Stromal cell of bone marrow (primary cell): ENCODE data around the gene NRL.

Experiments
- DNase-seq: peaks from one replicate; pipeline ENCODE4 v3.0.0-alpha.2; 2012; ENCODE audit warnings: low read depth

NRL gene

DNA sequence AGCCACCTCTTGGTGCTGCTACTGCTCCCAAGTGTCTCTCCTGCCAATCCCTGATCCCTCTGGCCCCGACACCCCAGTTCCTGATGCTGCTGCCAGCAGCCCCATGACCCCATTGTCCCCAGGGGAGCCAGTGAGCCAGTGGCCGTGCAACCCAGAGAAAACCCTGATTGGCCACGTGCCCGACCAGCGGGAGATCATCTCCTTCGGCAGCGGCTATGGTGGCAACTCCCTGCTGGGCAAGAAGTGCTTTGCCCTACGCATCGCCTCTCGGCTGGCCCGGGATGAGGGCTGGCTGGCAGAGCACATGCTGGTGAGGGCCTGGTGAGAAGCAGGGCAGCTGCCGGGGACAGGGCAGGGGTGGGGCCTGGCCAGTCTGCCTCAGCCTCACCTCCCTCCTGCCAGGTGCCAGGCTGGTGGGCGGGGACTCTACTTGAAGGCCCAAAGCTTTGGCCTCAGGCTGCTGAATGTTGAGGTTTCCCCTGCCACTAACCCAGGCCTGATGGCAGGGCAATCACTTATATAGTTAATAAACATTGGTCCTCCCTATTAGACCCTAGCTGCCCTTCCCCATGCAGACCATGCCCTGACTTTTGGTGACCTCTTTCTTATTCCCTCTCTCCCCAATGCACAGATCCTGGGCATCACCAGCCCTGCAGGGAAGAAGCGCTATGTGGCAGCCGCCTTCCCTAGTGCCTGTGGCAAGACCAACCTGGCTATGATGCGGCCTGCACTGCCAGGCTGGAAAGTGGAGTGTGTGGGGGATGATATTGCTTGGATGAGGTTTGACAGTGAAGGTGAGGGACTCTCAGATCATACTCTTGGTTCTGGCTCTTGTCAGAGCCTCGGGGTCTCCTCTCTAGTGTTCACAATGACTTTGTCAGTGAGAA, 15.6 kb downstream of the NRL start:
- DNase-seq = no peak

DNA sequence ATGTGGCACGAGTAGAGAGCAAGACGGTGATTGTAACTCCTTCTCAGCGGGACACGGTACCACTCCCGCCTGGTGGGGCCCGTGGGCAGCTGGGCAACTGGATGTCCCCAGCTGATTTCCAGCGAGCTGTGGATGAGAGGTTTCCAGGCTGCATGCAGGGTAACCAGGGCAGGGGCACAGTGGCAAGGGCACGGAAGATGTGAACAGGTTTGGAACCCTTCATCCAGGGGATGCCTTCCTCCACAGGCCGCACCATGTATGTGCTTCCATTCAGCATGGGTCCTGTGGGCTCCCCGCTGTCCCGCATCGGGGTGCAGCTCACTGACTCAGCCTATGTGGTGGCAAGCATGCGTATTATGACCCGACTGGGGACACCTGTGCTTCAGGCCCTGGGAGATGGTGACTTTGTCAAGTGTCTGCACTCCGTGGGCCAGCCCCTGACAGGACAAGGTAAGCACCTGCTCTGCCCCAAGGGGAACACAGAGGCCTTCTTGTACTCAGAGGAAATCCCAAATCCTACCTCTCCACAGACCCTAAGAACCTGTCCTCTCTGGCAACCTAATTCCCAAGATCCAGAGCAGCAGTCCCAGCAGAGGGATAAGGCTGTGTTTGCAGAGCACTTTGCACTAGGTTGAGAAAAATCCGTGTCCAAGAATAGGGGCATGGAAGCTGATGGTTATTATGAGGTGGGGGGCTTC, 16.4 kb downstream of the NRL start:
- DNase-seq = no peak

DNA sequence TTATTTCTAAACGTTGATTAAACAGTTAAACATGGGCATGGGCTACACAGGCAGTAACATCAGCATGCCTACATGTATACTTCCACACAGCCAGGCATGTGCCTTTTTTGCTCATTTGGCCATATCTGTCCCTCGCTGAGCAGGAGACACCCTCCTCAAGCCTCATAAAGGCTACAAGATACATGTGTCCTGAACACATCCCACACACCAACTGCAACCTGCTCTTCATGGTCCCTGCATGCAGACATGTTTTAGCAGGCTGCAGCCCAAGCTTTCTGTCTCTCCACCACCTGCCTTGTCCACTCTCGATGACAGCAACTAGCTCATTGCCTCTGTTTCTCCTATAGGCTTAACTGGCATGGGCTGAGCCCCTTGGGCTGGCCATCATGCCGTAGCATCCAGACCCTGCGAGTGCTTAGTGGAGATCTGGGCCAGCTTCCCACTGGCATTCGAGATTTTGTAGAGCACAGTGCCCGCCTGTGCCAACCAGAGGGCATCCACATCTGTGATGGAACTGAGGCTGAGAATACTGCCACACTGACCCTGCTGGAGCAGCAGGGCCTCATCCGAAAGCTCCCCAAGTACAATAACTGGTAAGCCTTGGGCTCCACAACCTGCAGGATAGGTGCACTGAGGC, 18.1 kb downstream of the NRL start:
- DNase-seq = no peak

DNA sequence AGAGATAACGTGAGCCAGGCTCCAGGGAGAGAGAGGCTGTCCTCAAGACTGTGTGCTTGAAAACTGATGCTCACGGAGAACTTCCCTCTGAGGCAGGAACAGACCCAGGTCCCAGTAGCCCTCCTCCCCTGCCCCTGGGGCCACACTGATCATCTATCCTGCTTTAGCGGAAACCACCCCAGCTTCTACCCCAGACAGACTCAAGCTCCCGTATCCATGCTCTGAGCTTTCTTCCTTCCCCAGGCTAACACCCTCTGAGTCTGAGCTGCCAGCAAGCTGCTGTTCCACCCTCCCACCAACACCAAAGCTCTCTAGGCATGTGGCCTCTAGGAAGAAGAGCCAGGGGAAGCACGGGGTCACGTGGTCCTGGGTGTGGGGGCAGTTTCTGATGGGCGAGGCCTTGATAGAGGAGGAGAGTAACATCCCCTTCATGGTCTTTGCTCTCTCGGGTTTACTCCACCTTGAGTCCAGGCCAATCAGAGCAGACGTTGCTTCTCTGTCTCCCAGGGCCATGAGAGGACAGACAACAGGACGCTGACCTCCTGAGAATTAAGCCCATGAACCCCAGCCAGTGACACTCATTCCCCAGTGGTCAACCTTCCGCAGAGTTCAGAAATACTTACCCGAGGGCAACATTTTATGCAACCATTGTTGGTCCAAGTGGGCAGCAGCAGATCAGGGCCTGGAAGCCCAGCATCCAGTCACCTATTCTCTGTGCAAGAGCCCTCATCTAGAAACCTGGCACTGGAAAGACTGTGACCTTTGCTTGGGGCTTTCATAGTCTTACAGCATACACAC, 19.3 kb downstream of the NRL start:
- no peak for DNase-seq

DNA sequence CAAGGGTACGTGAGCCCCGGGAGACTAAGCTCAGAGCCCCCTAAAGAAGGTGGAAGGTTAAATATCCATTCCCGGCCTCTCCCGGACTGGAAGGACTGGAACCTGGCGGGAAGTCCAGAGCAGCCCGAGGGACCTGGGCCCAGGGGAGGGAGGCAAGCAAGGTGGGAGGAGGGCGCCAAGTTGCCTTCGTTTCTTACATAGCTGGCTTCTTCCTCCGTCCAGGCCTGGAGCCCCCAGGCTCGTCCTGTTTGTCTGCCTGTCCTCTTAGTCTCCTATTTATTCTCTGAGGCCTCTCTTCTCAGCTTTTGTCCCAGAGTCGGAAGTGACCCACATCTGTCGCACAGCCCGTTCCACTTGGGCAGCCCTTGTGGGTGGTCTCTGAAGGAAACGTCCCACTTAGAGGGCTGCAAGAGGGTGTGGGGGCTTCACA, 19.9 kb downstream of the NRL start:
- DNase-seq = no peak

DNA sequence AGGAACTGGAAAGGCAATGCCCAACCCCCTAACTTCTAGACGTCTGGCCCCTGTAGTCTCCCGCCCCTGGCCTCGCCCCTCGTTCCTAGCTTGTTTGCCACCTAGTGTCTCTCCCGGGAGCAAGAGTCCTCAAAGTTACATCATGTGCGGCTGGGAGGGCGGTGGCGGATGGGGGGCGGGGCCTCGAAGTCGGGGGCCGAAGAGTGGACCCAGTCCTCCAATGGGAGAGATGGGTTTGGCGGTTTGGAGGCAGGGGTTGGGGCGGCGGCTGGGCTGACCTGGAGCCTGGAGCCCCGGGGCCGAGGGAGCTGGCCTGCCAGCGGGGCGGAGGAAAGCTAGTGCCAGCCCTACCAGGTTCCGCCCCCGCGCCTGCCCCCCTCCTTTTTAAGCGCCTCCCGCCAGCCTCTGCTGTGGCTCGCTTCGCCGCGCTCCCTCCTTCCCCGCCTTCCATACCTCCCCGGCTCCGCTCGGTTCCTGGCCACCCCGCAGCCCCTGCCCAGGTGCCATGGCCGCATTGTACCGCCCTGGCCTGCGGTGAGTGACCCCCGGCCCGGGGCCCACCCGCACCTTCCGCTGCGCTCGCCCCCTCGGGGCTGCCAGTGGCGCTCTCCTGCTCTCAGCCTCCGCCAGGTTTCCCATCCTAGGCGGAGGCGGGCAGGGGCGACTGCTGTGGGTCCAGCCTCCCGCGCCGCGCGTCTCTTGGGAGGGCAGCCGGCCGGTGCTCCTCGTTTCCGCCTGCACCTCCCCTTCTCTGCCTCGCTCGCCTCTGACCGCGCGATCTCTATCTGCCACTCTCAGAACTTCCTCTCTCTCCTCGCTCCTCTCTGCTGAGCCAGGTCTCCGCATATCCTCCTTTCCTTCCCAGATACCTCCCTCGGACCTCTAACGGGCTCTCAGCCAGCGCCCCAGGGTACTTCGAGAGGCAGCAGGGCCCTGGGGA, 20.6 kb downstream of the NRL start, which contains the start of gene PCK2:
TSS of gene PCK2 (plus strand) at position 411 of the 940 bp plus-strand sequence. CDS start at position 506, 95 bp downstream.
- DNase-seq = peak; percentile 63

DNA sequence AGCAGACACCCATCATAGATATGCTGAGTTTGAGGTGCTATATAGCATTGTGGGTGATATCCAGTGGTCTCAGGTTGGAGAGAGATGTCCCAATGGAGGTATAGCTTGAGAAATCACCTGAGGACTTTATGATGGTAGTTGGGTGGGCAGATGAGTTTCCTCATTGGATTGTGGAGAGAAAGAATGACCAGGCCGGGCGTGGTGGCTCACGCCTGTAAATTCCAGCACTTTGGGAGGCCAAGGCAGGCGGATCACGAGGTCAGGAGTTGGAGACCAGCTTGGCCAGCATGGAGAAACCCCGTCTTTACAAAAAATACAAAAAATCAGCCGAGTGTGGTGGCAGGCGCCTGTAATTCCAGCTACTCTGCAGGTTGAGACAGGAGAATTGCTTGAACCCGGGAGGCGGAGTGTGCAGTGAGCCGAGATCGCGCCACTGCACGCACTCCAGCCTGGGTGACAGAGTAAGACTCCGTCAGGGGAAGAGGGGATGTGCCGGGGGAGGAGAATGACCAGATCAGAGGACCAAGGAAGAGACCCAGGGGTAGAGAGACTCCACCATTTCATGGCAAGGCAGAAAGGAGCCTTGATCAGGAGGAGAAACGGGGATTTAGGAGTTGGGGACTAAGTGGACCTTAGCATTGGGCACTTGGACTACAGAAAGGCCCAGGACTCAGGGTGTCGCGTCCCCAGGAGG, 21.4 kb downstream of the NRL start:
- DNase-seq = no peak

DNA sequence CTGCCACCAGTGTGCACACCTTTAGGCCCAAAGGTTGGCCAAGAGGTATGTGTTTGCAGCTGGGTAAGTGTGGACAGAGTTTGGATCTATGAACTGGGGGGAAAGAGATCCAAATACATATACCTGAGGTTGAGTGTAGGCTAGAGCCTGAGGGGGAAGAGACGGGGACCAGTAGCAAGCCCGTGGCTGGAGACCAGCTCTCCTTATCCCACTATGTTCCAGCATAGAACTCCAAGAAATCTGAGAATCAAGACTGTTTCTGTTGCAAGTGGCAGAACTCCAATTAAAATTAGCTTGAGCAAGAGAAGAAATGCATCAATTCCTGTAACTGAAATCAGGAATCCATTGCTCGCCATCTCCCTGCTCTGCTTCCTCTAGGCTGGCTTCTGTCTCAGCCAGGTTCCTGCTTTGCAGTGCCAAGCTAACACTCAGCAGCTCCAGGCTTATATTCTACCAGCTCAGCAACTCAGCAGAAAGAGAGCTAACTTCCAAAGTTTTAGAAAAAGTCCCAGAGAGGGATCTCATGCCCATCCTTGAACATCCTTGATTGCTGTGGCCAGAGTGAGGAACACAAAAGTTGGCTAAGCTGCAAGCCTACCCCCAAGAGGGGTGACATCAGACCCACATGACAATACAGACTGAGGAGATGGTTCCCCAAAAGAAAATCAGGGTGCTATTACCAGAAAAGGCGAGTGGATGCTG, 22.1 kb downstream of the NRL start:
- DNase-seq = no peak

DNA sequence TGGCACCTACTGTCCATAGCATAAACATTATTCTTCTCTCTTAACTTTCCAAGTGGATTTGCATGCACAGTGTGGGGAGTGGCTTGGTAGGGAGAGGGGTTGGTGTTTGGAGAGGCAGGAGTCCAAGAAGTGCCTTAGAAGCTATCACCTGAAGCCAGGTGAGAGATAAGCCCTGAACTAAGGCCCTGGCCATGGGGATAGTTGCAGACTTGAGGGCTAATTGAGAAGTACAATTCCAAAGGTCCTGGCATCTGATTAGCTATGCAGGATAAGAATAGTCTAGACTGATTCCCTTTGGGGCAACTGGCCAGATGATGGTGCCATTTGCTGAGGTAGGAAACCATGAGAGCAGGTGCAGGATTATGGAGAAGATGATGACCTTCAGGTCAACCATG, 22.6 kb downstream of the NRL start:
- no peak for DNase-seq

DNA sequence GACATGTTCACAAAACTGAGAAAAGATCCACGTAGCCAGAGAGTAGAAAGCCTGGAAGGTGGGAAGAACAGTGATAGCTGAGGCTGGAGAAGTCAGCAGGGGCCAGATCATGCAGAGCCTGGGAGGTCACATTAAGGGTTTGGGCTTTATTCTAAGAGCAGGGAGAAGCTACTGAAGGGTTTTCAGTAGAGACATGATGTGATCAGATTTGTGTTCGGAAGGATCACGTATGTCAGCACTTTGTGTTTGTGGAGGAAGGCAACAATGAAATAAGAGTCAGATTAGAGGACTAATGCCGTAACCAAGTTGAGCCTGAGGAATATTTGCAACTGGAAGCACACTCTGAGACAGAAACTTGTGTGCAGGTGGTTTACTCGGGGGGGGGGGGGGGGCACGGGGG, 24.9 kb downstream of the NRL start:
- no peak for DNase-seq

DNA sequence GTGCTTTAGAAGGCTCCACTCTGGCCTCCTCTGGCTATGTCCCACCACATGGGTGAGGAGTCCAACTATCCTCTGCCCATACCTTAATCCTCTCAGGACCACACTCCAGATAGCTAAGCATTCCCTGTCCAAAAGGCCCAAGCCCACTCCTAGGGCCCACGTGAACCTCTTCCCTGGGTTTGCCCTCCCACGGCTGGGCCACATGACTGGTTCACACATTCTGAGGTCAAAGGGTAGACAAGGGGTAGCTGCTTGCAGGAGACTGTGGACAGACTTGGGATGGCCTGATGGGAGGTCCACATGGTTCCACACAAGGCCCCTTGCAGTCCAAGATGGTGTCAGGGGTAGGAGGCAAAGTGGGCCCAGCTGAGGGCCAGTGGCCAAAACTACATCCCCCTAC, 26.7 kb downstream of the NRL start:
- no peak for DNase-seq

DNA sequence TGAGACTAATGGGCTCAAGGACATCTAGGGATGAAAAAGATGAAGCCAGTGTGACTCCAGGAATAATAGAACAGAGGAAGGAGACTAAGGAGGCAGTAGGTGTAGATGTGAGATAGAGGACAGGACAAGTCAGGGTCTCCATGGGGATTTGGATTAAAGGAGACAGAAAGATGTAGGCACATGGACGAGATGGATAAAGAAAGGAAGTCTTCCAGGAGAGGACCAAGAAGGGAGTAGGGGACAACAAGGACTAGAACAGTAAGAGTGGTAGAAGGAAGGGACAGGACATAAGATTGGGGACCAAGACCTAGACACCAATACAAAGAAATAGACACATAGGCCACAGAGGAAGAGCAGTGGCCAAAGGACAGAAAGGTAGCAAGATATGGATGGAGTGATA, 27.7 kb downstream of the NRL start:
- no peak for DNase-seq

DNA sequence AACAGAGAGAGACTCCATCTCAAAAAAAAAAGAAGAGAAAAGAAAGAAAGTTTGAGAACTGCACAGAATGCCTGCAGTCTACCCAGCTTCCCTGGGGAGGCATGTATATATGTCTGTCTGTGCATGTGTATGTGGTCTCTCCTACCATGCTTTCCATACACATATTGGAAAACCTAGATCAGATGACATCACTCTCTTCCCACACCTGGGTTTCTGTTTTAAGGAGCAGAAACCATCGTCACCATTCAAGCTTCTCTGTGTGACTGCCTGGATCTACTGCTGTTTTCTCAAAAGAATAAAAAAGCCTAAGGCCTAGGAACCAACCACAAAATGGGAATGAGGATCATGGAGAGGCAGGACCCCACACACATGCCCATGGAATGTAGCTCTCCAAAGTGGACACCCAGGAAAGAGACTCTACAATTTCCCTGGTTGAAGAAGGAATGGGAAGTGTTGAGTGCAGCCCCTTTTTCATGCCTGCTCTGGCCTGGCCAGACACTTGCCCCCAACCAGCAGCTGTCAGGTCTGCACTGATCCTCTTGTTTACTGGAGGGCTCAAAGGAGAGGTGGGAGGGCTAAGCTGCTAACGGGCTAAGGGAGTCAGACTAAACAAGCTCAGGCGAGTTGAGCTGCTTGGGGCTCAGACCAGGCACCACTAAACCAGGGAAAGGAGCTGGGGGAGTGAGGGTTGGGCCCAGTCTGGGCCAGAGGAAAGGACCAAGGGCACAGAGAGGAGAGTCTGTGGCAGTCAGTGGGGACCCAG, 28.4 kb downstream of the NRL start:
- no peak for DNase-seq

DNA sequence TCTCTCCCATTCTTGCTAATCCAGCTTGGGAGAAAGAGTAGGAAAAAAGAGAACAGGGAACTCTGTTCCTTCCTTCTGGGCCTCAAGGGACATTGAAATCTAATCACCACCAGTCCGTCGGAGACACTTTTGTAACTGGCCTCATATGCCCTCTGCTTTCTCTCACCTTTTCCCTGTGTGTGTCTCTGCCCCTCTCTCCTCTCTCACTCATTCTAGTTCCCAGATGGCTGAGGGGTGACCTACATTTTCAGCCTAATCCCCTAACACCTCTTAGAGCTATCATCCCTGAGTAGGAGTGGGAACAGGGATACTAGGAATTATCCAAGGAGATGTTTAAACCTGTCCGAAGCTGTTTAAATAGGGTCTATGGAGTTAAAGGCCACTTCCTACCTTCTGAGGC, 29.5 kb downstream of the NRL start:
- no peak for DNase-seq

DNA sequence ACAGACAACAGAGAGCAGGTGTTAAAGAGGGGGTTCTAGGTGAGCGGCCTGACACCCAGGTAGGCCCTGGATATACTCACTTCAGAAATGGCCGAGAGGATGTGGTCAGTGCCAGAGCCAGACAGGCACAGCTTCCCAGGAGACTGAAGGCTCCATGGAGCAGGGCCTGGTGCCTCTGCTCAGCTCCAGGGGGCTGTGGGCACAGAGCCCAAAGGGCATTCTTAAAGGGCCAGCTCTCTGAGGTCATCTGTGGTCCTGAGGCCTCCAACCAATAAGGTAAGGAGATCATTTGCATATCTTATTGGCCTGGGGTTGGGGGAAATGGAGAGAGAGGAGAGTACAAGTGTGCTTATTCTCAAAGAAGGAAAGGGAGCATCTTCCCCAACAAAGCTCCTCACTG, 30.3 kb downstream of the NRL start:
- no peak for DNase-seq

DNA sequence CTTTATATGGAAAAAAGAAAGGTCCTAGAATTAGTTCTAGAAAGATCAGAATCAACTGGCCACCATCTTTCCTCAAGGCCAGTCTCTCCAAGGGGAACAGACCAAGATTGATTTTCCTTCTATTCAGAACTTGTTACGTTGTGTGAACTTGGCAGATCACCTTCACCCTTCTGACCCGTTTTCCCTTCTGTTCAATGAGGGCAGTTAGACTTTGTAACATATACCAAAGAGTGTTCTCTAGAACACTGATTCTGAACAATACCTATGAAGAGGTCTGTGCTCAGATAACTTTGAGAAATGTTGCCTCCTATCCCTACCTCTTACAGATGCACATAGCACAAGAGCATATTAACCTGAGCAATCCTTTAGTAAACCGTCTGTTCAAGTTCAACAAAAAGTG, 31.3 kb downstream of the NRL start:
- no peak for DNase-seq

DNA sequence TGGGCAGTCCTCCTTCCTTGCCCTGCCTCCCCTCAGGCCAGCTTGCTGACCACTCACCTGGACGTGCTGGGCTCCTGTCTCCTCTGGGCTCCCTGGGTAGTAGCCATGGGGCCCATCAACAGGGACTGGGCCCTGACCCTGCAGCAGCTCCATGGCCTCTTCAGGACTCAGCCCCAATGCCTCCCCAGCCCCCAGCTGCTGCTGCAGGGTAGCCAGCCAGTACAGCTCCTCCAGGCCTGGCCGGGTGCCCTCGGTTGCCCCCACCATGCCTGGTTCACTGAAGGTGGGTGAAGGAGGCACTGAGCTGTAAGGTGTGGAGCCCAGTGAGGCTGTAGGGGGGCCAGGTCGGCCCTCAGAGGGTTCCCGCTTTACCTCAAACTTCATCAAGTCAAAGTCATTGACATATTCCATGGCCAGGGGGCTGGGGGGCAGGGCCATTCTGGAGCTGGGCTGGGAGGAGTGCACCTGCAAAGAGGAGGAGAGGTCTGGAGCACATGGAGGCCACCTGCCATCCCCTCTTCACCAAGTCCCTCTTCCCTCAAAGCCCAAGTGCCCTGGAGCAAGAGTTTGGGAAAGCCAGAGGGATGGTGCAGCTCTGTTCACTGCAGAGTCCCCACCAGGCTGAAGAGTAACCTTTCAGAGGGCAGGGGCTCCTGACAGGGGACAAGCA, 32.2 kb downstream of the NRL start:
- DNase-seq = no peak

DNA sequence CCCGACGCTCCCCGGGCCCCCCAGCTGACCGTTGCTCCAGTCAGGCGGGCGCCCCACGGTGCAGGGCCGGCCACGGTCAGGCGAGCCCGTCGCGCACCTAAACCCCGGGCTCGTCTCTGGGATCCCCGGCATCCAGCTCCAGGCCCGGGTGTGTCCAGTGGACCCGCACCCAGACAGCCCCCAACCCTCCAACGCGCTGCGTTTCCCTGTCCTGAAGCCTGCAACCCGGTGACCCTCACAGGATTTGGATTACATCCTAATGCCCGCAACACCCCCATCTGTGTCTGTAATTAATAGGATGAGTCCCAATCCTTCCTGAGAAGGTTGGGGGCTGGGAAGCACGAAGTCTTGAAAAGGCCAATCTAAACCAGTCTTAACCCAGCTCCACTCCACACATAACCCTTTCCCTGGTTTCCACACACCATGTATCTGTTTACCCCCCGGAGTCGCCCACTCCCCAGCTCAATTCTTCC, 33.0 kb downstream of the NRL start:
- DNase-seq = no peak
